ENCODE results near the gene HMGN4.
A peak's percentile ranks its signal among the peaks of the same experiment; 100 is the strongest.

The HMGN4 gene

DNA sequence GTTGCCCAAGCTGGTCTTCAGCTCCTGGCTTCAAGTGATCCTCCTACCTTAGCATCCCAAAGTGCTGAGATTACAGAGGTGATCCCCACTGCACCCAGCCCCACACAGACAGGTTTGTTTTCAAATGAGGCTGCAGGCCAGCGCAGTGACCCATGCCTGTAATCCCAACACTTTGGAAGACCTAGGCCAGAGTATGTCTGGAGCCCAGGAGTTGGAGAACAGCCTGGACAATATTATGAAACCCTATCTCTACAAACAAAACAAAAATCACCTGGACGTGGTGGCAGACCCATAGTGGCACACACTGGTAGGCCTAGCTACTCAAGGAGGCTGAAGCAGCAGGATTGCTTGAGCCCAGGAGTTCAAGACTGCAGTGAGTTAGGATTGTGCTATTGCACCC is 8.0 kb upstream of the HMGN4 start:
- Histone ChIP-seq H3K23ac (ENCODE audit: low read length) (no peak overlapping the region), H4K91ac (ENCODE audit: low read depth, low read length) (no peak overlapping the region), H3K18ac (ENCODE audit: low read length) (no peak overlapping the region)

DNA sequence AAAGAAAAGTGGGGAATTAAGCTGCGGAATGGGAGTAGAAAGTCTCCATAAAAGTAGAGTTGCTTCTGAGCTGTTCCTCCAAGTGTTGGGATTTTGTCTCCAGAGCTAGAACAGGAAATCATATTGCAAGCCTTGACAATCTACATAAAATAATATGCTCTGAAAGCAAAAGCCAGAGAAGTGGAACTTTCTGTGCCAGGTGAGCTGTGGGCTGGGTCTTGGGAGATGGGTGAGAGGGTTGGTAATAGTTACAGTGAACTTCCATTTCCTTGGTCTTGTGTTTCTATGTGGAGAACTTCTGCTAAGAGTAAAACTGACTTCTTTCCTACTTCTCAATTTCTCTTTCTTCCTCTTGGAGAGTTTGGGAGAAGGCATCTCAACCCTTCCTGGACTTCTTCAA is 6.3 kb upstream of the HMGN4 start:
- H3K4me2 ChIP-seq (ENCODE audit: low read length) = no peak overlapping the region
- no peak overlapping the region for H3K18ac ChIP-seq (ENCODE audit: low read length)
- no peak overlapping the region for H4K12ac ChIP-seq (ENCODE audit: low read depth, low read length)
- H4K8ac ChIP-seq (ENCODE audit: low read depth, low read length) = no peak overlapping the region
- H3K4me3 ChIP-seq (ENCODE audit: low read depth, low read length) = no peak overlapping the region
- H2AFZ ChIP-seq (ENCODE audit: insufficient read depth, low read length, poor library complexity) = no peak overlapping the region
- H3K14ac ChIP-seq (ENCODE audit: low read length) = no peak overlapping the region
- H2BK5ac ChIP-seq (ENCODE audit: low read depth, low read length, poor library complexity) = no peak overlapping the region
- no peak overlapping the region for H2AK5ac ChIP-seq (ENCODE audit: low read length)
- no peak overlapping the region for H2BK12ac ChIP-seq (ENCODE audit: low read length)
- no peak overlapping the region for H2BK120ac ChIP-seq (ENCODE audit: insufficient read depth, low read length, poor library complexity)
- H3K4me1 ChIP-seq (ENCODE audit: control insufficient read depth in 1 of 2, insufficient read depth in 2 of 2, low read length in 2 of 2) = no peaks in the 10 kb centered on the region
- H4K91ac ChIP-seq (ENCODE audit: low read depth, low read length) = no peak overlapping the region
- no peaks in the 10 kb centered on the region for H3K27me3 ChIP-seq (ENCODE audit: insufficient read depth, low read length)
- no peaks in the 10 kb centered on the region for H3K9me3 ChIP-seq (ENCODE audit: insufficient read depth, low read depth, low read length)
- no peak overlapping the region for H3K9ac ChIP-seq (ENCODE audit: low read length)
- peaks cover 2% of the 10 kb centered on the region for H3K79me1 ChIP-seq (ENCODE audit: low read length)
- H3K4ac ChIP-seq (ENCODE audit: low read depth, low read length) = no peak overlapping the region
- DNase-seq = no peak
- no peak overlapping the region for H3K23ac ChIP-seq (ENCODE audit: low read length)
- no peaks in the 10 kb centered on the region for H3K36me3 ChIP-seq (ENCODE audit: control insufficient read depth in 1 of 2, insufficient read depth in 2 of 2, low read length in 2 of 2)
- WGBS (ENCODE audit: extremely low coverage, insufficient coverage, insufficient read length) = no CpG with 5 or more reads among the region's 1 CpG
- H3K27ac ChIP-seq (ENCODE audit: low read depth, low read length) = no peak overlapping the region
- peaks cover 2% of the 10 kb centered on the region for H3K79me2 ChIP-seq (ENCODE audit: control insufficient read depth, insufficient read depth, low read length, poor library complexity)

More for the DNA sequence above, 8.0 kb upstream of the HMGN4 start:
- H2BK5ac ChIP-seq (ENCODE audit: low read depth, low read length, poor library complexity) = no peak overlapping the region
- H3K36me3 ChIP-seq (ENCODE audit: control insufficient read depth in 1 of 2, insufficient read depth in 2 of 2, low read length in 2 of 2) = no peaks in the 10 kb centered on the region
- no peak for DNase-seq
- H3K27me3 ChIP-seq (ENCODE audit: insufficient read depth, low read length) = no peaks in the 10 kb centered on the region
- H2BK120ac ChIP-seq (ENCODE audit: insufficient read depth, low read length, poor library complexity) = no peak overlapping the region
- H2BK12ac ChIP-seq (ENCODE audit: low read length) = no peak overlapping the region
- no peak overlapping the region for H3K4ac ChIP-seq (ENCODE audit: low read depth, low read length)
- H3K9me3 ChIP-seq (ENCODE audit: insufficient read depth, low read depth, low read length) = no peaks in the 10 kb centered on the region
- WGBS (ENCODE audit: extremely low coverage, insufficient coverage, insufficient read length) = no CpG with 5 or more reads among the region's 2 CpGs
- no peaks in the 10 kb centered on the region for H3K4me1 ChIP-seq (ENCODE audit: control insufficient read depth in 1 of 2, insufficient read depth in 2 of 2, low read length in 2 of 2)
- H2AK5ac ChIP-seq (ENCODE audit: low read length) = no peak overlapping the region
- H3K79me2 ChIP-seq (ENCODE audit: control insufficient read depth, insufficient read depth, low read length, poor library complexity) = peaks cover 2% of the 10 kb centered on the region
- H2AFZ ChIP-seq (ENCODE audit: insufficient read depth, low read length, poor library complexity) = no peak overlapping the region
- no peak overlapping the region for H3K9ac ChIP-seq (ENCODE audit: low read length)
- H3K4me3 ChIP-seq (ENCODE audit: low read depth, low read length) = no peak overlapping the region
- H3K79me1 ChIP-seq (ENCODE audit: low read length) = no peaks in the 10 kb centered on the region
- H3K14ac ChIP-seq (ENCODE audit: low read length) = no peak overlapping the region
- no peak overlapping the region for H3K4me2 ChIP-seq (ENCODE audit: low read length)
- H3K27ac ChIP-seq (ENCODE audit: low read depth, low read length) = no peak overlapping the region
- H4K8ac ChIP-seq (ENCODE audit: low read depth, low read length) = no peak overlapping the region
- no peak overlapping the region for H4K12ac ChIP-seq (ENCODE audit: low read depth, low read length)

DNA sequence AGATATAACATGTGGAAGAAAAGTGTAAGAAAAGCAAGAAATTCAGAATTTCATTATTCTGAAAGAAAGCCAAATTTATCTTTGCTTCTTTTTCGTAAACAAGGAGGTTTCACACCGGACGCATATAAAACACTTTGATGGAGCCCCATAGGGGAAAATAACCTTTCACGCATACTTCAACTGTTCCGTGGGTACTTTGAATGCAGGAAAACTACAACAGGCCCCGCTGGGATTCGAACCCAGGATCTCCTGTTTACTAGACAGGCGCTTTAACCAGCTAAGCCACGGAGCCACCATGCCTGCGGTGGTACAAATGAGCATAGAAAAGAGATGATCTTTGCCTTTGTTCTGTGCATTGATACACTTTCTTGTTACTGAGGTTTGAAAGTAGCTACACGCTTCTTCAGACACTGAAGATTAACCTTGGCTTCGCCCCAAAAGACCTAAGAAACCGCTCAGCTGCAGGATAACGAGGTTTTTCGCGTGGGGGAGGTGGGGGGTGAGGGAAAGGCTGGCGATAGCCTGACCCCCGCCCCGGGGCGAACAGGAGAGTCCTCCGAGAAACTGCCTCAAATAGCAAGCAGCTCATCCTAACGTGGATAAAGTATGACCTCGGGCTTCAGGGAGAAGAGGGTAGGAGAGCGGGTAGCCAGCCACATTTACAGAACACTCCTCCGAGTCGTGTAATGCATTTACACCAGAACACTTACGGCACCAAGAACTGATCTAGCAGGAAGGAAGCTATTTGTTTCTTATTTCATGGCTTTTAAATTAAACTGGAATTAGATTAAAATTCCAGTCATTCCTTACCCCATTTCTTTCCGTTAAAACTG is 5.3 kb upstream of the HMGN4 start:
- Histone ChIP-seq H3K14ac (ENCODE audit: low read length) (no peak overlapping the region), H3K79me2 (ENCODE audit: control insufficient read depth, insufficient read depth, low read length, poor library complexity) (peaks cover 2% of the 10 kb centered on the region), H4K12ac (ENCODE audit: low read depth, low read length) (no peak overlapping the region), H2BK12ac (ENCODE audit: low read length) (no peak overlapping the region), H3K4me1 (ENCODE audit: control insufficient read depth in 1 of 2, insufficient read depth in 2 of 2, low read length in 2 of 2) (no peaks in the 10 kb centered on the region), H3K4me3 (ENCODE audit: low read depth, low read length) (peak overlapping the region; percentile 86), H3K79me1 (ENCODE audit: low read length) (peaks cover 5% of the 10 kb centered on the region), H3K36me3 (ENCODE audit: control insufficient read depth in 1 of 2, insufficient read depth in 2 of 2, low read length in 2 of 2) (no peaks in the 10 kb centered on the region), H4K91ac (ENCODE audit: low read depth, low read length) (peak overlapping the region; percentile 26), H3K23ac (ENCODE audit: low read length) (no peak overlapping the region), H4K8ac (ENCODE audit: low read depth, low read length) (peak overlapping the region; percentile 2), H3K9ac (ENCODE audit: low read length) (peak overlapping the region; percentile 78), H3K4ac (ENCODE audit: low read depth, low read length) (no peak overlapping the region), H2BK120ac (ENCODE audit: insufficient read depth, low read length, poor library complexity) (no peak overlapping the region), H3K9me3 (ENCODE audit: insufficient read depth, low read depth, low read length) (no peaks in the 10 kb centered on the region), H3K27ac (ENCODE audit: low read depth, low read length) (no peak overlapping the region), H3K18ac (ENCODE audit: low read length) (no peak overlapping the region), H3K27me3 (ENCODE audit: insufficient read depth, low read length) (no peaks in the 10 kb centered on the region), H2AFZ (ENCODE audit: insufficient read depth, low read length, poor library complexity) (peak overlapping the region; percentile 50), H3K4me2 (ENCODE audit: low read length) (peak overlapping the region; percentile 62), H2AK5ac (ENCODE audit: low read length) (no peak overlapping the region), H2BK5ac (ENCODE audit: low read depth, low read length, poor library complexity) (no peak overlapping the region)
- WGBS (ENCODE audit: extremely low coverage, insufficient coverage, insufficient read length) = no CpG with 5 or more reads among the region's 28 CpGs
- peak; percentile 94 to 99 for DNase-seq

GRCh38 chr6:26533532-26533931 is 4.6 kb upstream of the HMGN4 start:
- H2BK120ac ChIP-seq (ENCODE audit: insufficient read depth, low read length, poor library complexity) = no peak overlapping the region
- no peak overlapping the region for H2BK5ac ChIP-seq (ENCODE audit: low read depth, low read length, poor library complexity)
- H2AK5ac ChIP-seq (ENCODE audit: low read length) = no peak overlapping the region
- H3K4me3 ChIP-seq (ENCODE audit: low read depth, low read length) = no peak overlapping the region
- no peak overlapping the region for H2BK12ac ChIP-seq (ENCODE audit: low read length)
- no peak overlapping the region for H4K8ac ChIP-seq (ENCODE audit: low read depth, low read length)
- no peaks in the 10 kb centered on the region for H3K9me3 ChIP-seq (ENCODE audit: insufficient read depth, low read depth, low read length)
- H3K14ac ChIP-seq (ENCODE audit: low read length) = no peak overlapping the region
- no CpG with 5 or more reads among the region's 1 CpG for WGBS (ENCODE audit: extremely low coverage, insufficient coverage, insufficient read length)
- peaks cover 6% of the 10 kb centered on the region for H3K79me2 ChIP-seq (ENCODE audit: control insufficient read depth, insufficient read depth, low read length, poor library complexity)
- no peak overlapping the region for H3K18ac ChIP-seq (ENCODE audit: low read length)
- H3K4me1 ChIP-seq (ENCODE audit: control insufficient read depth in 1 of 2, insufficient read depth in 2 of 2, low read length in 2 of 2) = no peaks in the 10 kb centered on the region
- no peak overlapping the region for H3K27ac ChIP-seq (ENCODE audit: low read depth, low read length)
- H3K23ac ChIP-seq (ENCODE audit: low read length) = no peak overlapping the region
- H3K27me3 ChIP-seq (ENCODE audit: insufficient read depth, low read length) = no peaks in the 10 kb centered on the region
- peaks cover 11% of the 10 kb centered on the region for H3K79me1 ChIP-seq (ENCODE audit: low read length)
- H3K4me2 ChIP-seq (ENCODE audit: low read length) = peak overlapping the region; percentile 62
- H4K12ac ChIP-seq (ENCODE audit: low read depth, low read length) = no peak overlapping the region
- no peak overlapping the region for H3K9ac ChIP-seq (ENCODE audit: low read length)
- H3K4ac ChIP-seq (ENCODE audit: low read depth, low read length) = no peak overlapping the region
- no peak for DNase-seq
- no peak overlapping the region for H4K91ac ChIP-seq (ENCODE audit: low read depth, low read length)
- no peak overlapping the region for H2AFZ ChIP-seq (ENCODE audit: insufficient read depth, low read length, poor library complexity)
- H3K36me3 ChIP-seq (ENCODE audit: control insufficient read depth in 1 of 2, insufficient read depth in 2 of 2, low read length in 2 of 2) = no peaks in the 10 kb centered on the region

Data from trophoblast cell (in vitro differentiated cells and primary cell).